Adrenal gland (tissue), 12 donors: ENCODE data around the gene DPH7. TPM values are rescaled to one million over a fixed set of nuclear protein-coding genes. Genes with fewer than 3 reads are reported as not detected.

Experiments
- DNase-seq, 7 donors: peaks; one replicate each; pipeline ENCODE4 v3.0.0-alpha.2; 2019 to 2020
- H3K27ac ChIP-seq, 5 donors: fragments of 200-600 bp; sonication (generic) in 4 of 5; 1 replicate in 3 of 5; 2 replicates in 2 of 5; pipeline versions ENCODE4 v1.5.1 to v1.8.0; 2016 to 2020; ENCODE audit warnings: mild to moderate bottlenecking in 1 of 5
- H3K27me3 ChIP-seq: fragments of 200-600 bp; 2 replicates; pipeline ENCODE4 v1.8.0; 2021
- H3K36me3 ChIP-seq, 2 donors: fragments of 200-600 bp; replicated peaks in 1 of 2; 1 replicate in 1 of 2; 2 replicates in 1 of 2; pipeline versions ENCODE4 v1.5.1 to v1.8.0; 2018 to 2022
- H3K4me1 ChIP-seq, 2 donors: fragments of 200-600 bp; replicated peaks in 1 of 2; 1 replicate in 1 of 2; 2 replicates in 1 of 2; pipeline versions ENCODE4 v1.5.1 to v1.8.0; 2018 to 2021
- H3K4me3 ChIP-seq, 4 donors: fragments of 200-600 bp; sonication (generic) in 3 of 4; one replicate each; pipeline ENCODE4 v1.5.1; 2016 to 2018
- H3K9me3 ChIP-seq, 3 donors: fragments of 200-600 bp; sonication (generic) in 1 of 3; replicated peaks in 1 of 3; 1 replicate in 2 of 3; 2 replicates in 1 of 3; pipeline versions ENCODE4 v1.5.1 to v1.8.0; 2016 to 2021
- POLR2A ChIP-seq, 2 donors: fragments of 450-650 bp; IDR thresholded peaks; one replicate each; pipeline ENCODE4 v1.6.1; 2017; ENCODE audit warnings: antibody characterized with exemption in 2 of 2, mild to moderate bottlenecking in 2 of 2, moderate library complexity in 1 of 2
- WGBS, 4 donors: extraction: QIAGEN DNeasy Blood & Tissue Kit in 2 of 4; methylation state at CpG; one replicate each; pipeline versions ENCODE4 v1.1.5 to v1.1.7; 2013 to 2017; 5-methylcytosine and 5-hydroxymethylcytosine counted together
- intact Hi-C, 2 donors: fragments of 100-400 bp; cut with DNase I; formaldehyde crosslinking; loops; one replicate each; pipeline versions ENCODE4 v1.14.1 to v1.15.0; 2022 to 2023
- polyA plus RNA-seq, 3 donors: library from polyadenylated mRNA; stranded (reverse); fragments of 200-250 nt in 2 of 3; fragments of 350-450 nt in 1 of 3; fragmentation: Illumina TruSeq in 1 of 3; extraction: RNeasy Lipid Tissue Mini Kit (QIAGEN cat#74804) in 1 of 3; gene quantifications; one replicate each; pipeline ENCODE4 v1.2.3, GENCODE V29; 2013 to 2014
- total RNA-seq, 9 donors: library from RNA; depleted of rRNA in 4 of 9; stranded (reverse); fragments of >200 nt in 4 of 9; fragments of 120-200 nt in 1 of 9; fragmentation: NEBNext Ultra II Directional in 1 of 9; extraction: Animal tissue kit (Norgen Biotek cat#: 25700) in 1 of 9; gene quantifications; one replicate each; pipeline versions ENCODE4 v1.1.0 to v1.2.4, GENCODE V29; 2013 to 2023
- TF ChIP-seq, protein P1 (sequence below), 6 experiments: fragments of 450-650 bp in 4 of 6; fragments of 200-600 bp in 2 of 6; sonication (generic) in 1 of 6; IDR thresholded peaks; 1 replicate in 5 of 6; 2 replicates in 1 of 6; pipeline versions ENCODE4 v1.5.1 to v1.8.0; 2016 to 2021; ENCODE audit warnings: antibody characterized with exemption in 6 of 6, mild to moderate bottlenecking in 2 of 6, moderate library complexity in 1 of 6
- donor health status: healthy with polysubstance abuse.
- donor health status: Bipolar disorder and iron deficiency.
- donor health status: DM: yes; HTN: yes; CAD: no.
- donor health status: DM: no; HTN: no; CAD: no.
- donor health status: DM: no; HTN: no; CAD: no.
- donor health status: DM: yes; HTN: yes; CAD: no.

The DPH7 gene
- total and polyA plus RNA-seq, 12 donors = 17.2 to 88.3 (median 28.9) TPM

GRCh38 chr9:137550231-137550621, 28.5 kb downstream of the DPH7 start, which contains the start of gene PNPLA7:
Gene PNPLA7, minus strand, starts transcription at chr9:137550402. Its CDS starts 205 bp downstream, at chr9:137550197.
- 0 to 6% (median 3%) methylated on average over 5 to 13 of the region's 13 CpGs for WGBS, 4 donors
- intact Hi-C loops = no loop called here

GRCh38 chr9:137547687-137548543, 30.8 kb downstream of the DPH7 start:
- no peaks in the 10 kb centered on the region for H3K9me3 ChIP-seq
- no peak overlapping the region for H3K27ac ChIP-seq
- H3K4me3 ChIP-seq = no peak overlapping the region
- no peaks in the 10 kb centered on the region for H3K27me3 ChIP-seq
- intact Hi-C loops = no loop called here
- no peaks in the 10 kb centered on the region for H3K36me3 ChIP-seq
- H3K4me1 ChIP-seq = peaks cover 8 to 18% of the 10 kb centered on the region in 2 donors
- DNase-seq = no peak
- 81 to 89% (median 84%) methylated on average over 14 to 23 of the region's 23 CpGs for WGBS, 4 donors
- TF ChIP-seq POLR2A (IDR thresholded peaks at IDR 0.05) = no peak
- TF ChIP-seq, protein P1, sequence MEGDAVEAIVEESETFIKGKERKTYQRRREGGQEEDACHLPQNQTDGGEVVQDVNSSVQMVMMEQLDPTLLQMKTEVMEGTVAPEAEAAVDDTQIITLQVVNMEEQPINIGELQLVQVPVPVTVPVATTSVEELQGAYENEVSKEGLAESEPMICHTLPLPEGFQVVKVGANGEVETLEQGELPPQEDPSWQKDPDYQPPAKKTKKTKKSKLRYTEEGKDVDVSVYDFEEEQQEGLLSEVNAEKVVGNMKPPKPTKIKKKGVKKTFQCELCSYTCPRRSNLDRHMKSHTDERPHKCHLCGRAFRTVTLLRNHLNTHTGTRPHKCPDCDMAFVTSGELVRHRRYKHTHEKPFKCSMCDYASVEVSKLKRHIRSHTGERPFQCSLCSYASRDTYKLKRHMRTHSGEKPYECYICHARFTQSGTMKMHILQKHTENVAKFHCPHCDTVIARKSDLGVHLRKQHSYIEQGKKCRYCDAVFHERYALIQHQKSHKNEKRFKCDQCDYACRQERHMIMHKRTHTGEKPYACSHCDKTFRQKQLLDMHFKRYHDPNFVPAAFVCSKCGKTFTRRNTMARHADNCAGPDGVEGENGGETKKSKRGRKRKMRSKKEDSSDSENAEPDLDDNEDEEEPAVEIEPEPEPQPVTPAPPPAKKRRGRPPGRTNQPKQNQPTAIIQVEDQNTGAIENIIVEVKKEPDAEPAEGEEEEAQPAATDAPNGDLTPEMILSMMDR (IDR thresholded peaks at IDR 0.05) = no peak

More at GRCh38 chr9:137550231-137550621, 28.5 kb downstream of the DPH7 start, which contains the start of gene PNPLA7:
- DNase-seq = peak; percentile 90 to 96 (median 95)
- peak within 1 kb of the TSS; percentile 46 to 95 (median 83) for H3K27ac ChIP-seq
- peaks cover 0 to 9% of the 10 kb centered on the region in 2 donors for H3K36me3 ChIP-seq
- H3K4me3 ChIP-seq = peak within 1 kb of the TSS in 2 of 4 donors; percentile 62 to 81
- H3K9me3 ChIP-seq = no peaks in the 10 kb centered on the region
- peak in 1 of 2 donors; percentile 59 for TF ChIP-seq POLR2A (IDR thresholded peaks at IDR 0.05)
- TF ChIP-seq, protein P1 (IDR thresholded peaks at IDR 0.05) = no peak
- peaks cover 8 to 19% of the 10 kb centered on the region in 2 donors for H3K4me1 ChIP-seq
- H3K27me3 ChIP-seq = no peaks in the 10 kb centered on the region

DNA sequence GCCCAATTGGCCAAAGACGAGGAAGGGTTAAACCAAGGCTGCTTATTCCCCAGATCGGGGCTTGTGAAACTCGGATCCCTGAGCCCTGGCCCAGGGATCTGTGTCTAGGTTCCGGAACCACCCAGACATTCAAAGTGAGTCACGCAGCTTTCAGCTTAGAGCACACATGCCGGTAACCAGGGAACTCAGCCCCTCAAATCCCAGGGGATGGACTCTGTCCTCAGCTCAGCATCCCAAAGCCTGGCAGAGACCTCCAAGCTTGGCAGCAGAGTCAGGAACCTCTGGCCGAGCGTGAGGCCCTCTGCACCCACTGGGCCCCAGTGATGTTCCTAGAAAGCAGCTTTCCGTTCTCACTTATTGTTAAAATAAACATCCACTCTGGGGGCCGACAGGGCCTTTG, 33.6 kb downstream of the DPH7 start:
- H3K27me3 ChIP-seq = no peaks in the 10 kb centered on the region
- 80 to 84% (median 82%) methylated on average over 6 to 10 of the region's 10 CpGs for WGBS, 4 donors
- intact Hi-C loops = no loop called here
- H3K9me3 ChIP-seq = no peaks in the 10 kb centered on the region
- no peak for DNase-seq
- no peak overlapping the region for H3K27ac ChIP-seq
- H3K4me1 ChIP-seq = peaks cover 7% of the 10 kb centered on the region in 2 donors
- no peak overlapping the region for H3K4me3 ChIP-seq
- H3K36me3 ChIP-seq = no peaks in the 10 kb centered on the region
- TF ChIP-seq POLR2A (IDR thresholded peaks at IDR 0.05) = no peak
- TF ChIP-seq, protein P1 (IDR thresholded peaks at IDR 0.05) = no peak

GRCh38 chr9:137544176-137544760, 34.5 kb downstream of the DPH7 start:
- Histone ChIP-seq H3K4me1 (no peaks in the 10 kb centered on the region), H3K27ac (no peak overlapping the region), H3K27me3 (no peaks in the 10 kb centered on the region), H3K4me3 (no peak overlapping the region), H3K36me3 (no peaks in the 10 kb centered on the region), H3K9me3 (no peaks in the 10 kb centered on the region)
- no peak for DNase-seq
- WGBS, 4 donors = 78 to 88% (median 85%) methylated on average over 12 of the region's 12 CpGs
- TF ChIP-seq, protein P1 (IDR thresholded peaks at IDR 0.05) = no peak
- TF ChIP-seq POLR2A (IDR thresholded peaks at IDR 0.05) = no peak
- intact Hi-C loops = no loop called here
